B cell (primary cell): ENCODE data around the gene TSTD1. TPM values are rescaled to one million over a fixed set of nuclear protein-coding genes. Genes with fewer than 3 reads are reported as not detected.
A peak's percentile ranks its signal among the peaks of the same experiment; 100 is the strongest.
"Not testable (repeated sequence)": the region's sequence is repeated elsewhere in the genome, so short reads cannot be mapped to it uniquely, and the experiment has no call there.

ENCODE experiments used
- ATAC-seq: fragments of 200-7000 bp; cut with Tn5 transposase; one replicate; pipeline ENCODE4 v1.10.0; 2021; ENCODE audit warnings: low read depth, mild to moderate bottlenecking, moderate number of reproducible peaks, moderate library complexity
- CTCF ChIA-PET: fragments of 350-600 bp; sonication (Branson Sonifier 250); formaldehyde crosslinking; loops from one replicate; lab custom pipeline; 2021; ENCODE audit warnings: antibody characterized with exemption, inconsistent platforms; lab: Charles Lee
- POLR2A ChIA-PET: fragments of 350-600 bp; sonication (Branson Sonifier 250); formaldehyde crosslinking; loops from one replicate; lab custom pipeline; 2021; ENCODE audit warnings: antibody characterized with exemption; lab: Charles Lee
- DNase-seq: peaks from one replicate; pipeline ENCODE4 v3.0.0; 2013
- H2AFZ ChIP-seq: 2 replicates; pipeline ENCODE4 v1.6.1; 2012; ENCODE audit warnings: mild to moderate bottlenecking, low read depth, low read length; ENCODE audit not compliant: insufficient read depth, poor library complexity, severe bottlenecking
- H3K27ac ChIP-seq, 2 donors: 1 replicate in 1 of 2; 2 replicates in 1 of 2; pipeline ENCODE4 v1.5.1; 2012 to 2013; ENCODE audit warnings: low read length in 2 of 2, mild to moderate bottlenecking in 2 of 2, moderate library complexity in 1 of 2
- H3K27me3 ChIP-seq, 4 experiments: fragments of 200-600 bp in 1 of 4; sonication (generic) in 1 of 4; replicated peaks in 1 of 4; 1 replicate in 2 of 4; 2 replicates in 2 of 4; pipeline versions ENCODE4 v1.6.1 to v1.7.0; 2013 to 2016; ENCODE audit warnings: low read length in 3 of 4, mild to moderate bottlenecking in 2 of 4, mixed read lengths in 1 of 4, moderate library complexity in 1 of 4; ENCODE audit not compliant: insufficient read depth in 4 of 4, control insufficient read depth in 3 of 4; ENCODE audit errors: control extremely low read depth in 1 of 4
- H3K36me3 ChIP-seq, 2 experiments: replicated peaks in 1 of 2; 1 replicate in 1 of 2; 2 replicates in 1 of 2; pipeline versions ENCODE4 v1.6.1 to v1.7.1; 2013; ENCODE audit warnings: low read length in 1 of 2; ENCODE audit not compliant: insufficient read depth in 2 of 2, control insufficient read depth in 1 of 2; ENCODE audit errors: control extremely low read depth in 1 of 2, extremely low read depth in 1 of 2
- H3K4me1 ChIP-seq, 2 donors: fragments of 200-600 bp in 1 of 2; sonication (generic) in 1 of 2; 1 replicate in 1 of 2; 2 replicates in 1 of 2; pipeline versions ENCODE4 v1.5.1 to v1.6.1; 2013 to 2017; ENCODE audit warnings: low read length in 2 of 2; ENCODE audit not compliant: control insufficient read depth in 2 of 2, insufficient read depth in 2 of 2
- H3K4me2 ChIP-seq: replicated peaks from 2 replicates; pipeline ENCODE3; 2012; ENCODE audit warnings: mild to moderate bottlenecking, low read depth, low read length; ENCODE audit not compliant: poor library complexity, severe bottlenecking
- H3K4me3 ChIP-seq, 5 experiments: fragments of 200-600 bp in 1 of 5; sonication (generic) in 1 of 5; 1 replicate in 3 of 5; 2 replicates in 2 of 5; pipeline versions ENCODE4 v1.5.1 to v1.7.0; 2011 to 2016; ENCODE audit warnings: low read length in 4 of 5, mild to moderate bottlenecking in 4 of 5, low read depth in 2 of 5, control low read depth in 1 of 5, moderate library complexity in 1 of 5; ENCODE audit not compliant: insufficient read depth in 1 of 5; ENCODE audit errors: control extremely low read depth in 1 of 5, extremely low read depth in 1 of 5
- H3K79me2 ChIP-seq: fragments of 200-600 bp; sonication (generic); one replicate; pipeline ENCODE4 v1.6.0; 2016; ENCODE audit warnings: low read length; ENCODE audit not compliant: control insufficient read depth, insufficient read depth
- H3K9ac ChIP-seq: fragments of 200-600 bp; sonication (generic); 2 replicates; pipeline ENCODE4 v1.6.1; 2017; ENCODE audit warnings: mild to moderate bottlenecking, low read length, moderate library complexity
- H3K9me3 ChIP-seq, 3 donors: one replicate each; pipeline versions ENCODE4 v1.6.1 to v1.7.1; 2013; ENCODE audit warnings: low read length in 2 of 3; ENCODE audit not compliant: control insufficient read depth in 2 of 3, insufficient read depth in 1 of 3; ENCODE audit errors: control extremely low read depth in 1 of 3
- H4K20me1 ChIP-seq: 2 replicates; pipeline ENCODE4 v1.6.0; 2012; ENCODE audit warnings: mild to moderate bottlenecking, low read length; ENCODE audit not compliant: insufficient read depth, control insufficient read depth, poor library complexity, severe bottlenecking
- H3K27ac Mint-ChIP-seq: one replicate; pipeline ENCODE4 v1.8.0; 2021; ENCODE audit warnings: mixed read lengths
- H3K27me3 Mint-ChIP-seq: one replicate; pipeline ENCODE4 v1.8.0; 2021; ENCODE audit warnings: mixed read lengths
- H3K4me1 Mint-ChIP-seq: one replicate; pipeline ENCODE4 v1.8.0; 2021; ENCODE audit warnings: mixed read lengths
- H3K4me3 Mint-ChIP-seq: one replicate; pipeline ENCODE4 v1.8.0; 2021; ENCODE audit warnings: mixed read lengths
- H3K9me3 Mint-ChIP-seq: one replicate; pipeline ENCODE4 v1.8.0; 2022; ENCODE audit warnings: mixed read lengths; ENCODE audit not compliant: insufficient read depth
- CTCF ChIP-seq: fragments of 200-600 bp; IDR thresholded peaks from one replicate; pipeline ENCODE4 v1.8.0; 2022; ENCODE audit warnings: antibody characterized with exemption, mild to moderate bottlenecking
- EZH2 ChIP-seq: IDR thresholded peaks from 2 replicates; pipeline ENCODE4 v1.6.1; 2012; ENCODE audit warnings: borderline replicate concordance, low read depth, mild to moderate bottlenecking, moderate library complexity, low read length; ENCODE audit not compliant: insufficient read depth, poor library complexity, severe bottlenecking
- WGBS: methylation state at CpG from one replicate; pipeline ENCODE4 v1.1.5; 2013; ENCODE audit warnings: missing lambda C conversion rate; ENCODE audit not compliant: insufficient coverage; 5-methylcytosine and 5-hydroxymethylcytosine counted together
- intact Hi-C: fragments of 100-400 bp; cut with micrococcal nuclease; formaldehyde crosslinking; loops from one replicate; pipeline ENCODE4 v1.10.0; 2022
- polyA plus RNA-seq: library from polyadenylated mRNA; depleted of rRNA; stranded (reverse); fragments of >200 nt; gene quantifications from 2 replicates; pipeline ENCODE4 v1.2.3, GENCODE V29; 2012
- total RNA-seq, 2 donors: library from RNA; stranded (reverse); fragments of 120-200 nt in 1 of 2; gene quantifications; 1 replicate in 1 of 2; 2 replicates in 1 of 2; pipeline versions ENCODE4 v1.2.3 to v1.2.4, GENCODE V29; 2013 to 2022

TSTD1 gene
- total and polyA plus RNA-seq, 2 donors (not counting 1 experiment from before 2014, with no cell fraction given): 85.6 to 242 TPM

- H2AFZ ChIP-seq, H3K4me3 Mint-ChIP-seq, H3K9me3 Mint-ChIP-seq, H3K4me3 ChIP-seq, intact Hi-C loops, CTCF ChIA-PET, H3K36me3 ChIP-seq, H3K27ac ChIP-seq, H3K4me2 ChIP-seq, H3K9ac ChIP-seq, ATAC-seq, H4K20me1 ChIP-seq, H3K79me2 ChIP-seq, H3K27me3 Mint-ChIP-seq, H3K9me3 ChIP-seq, POLR2A ChIA-PET, DNase-seq, H3K27me3 ChIP-seq: not testable (repeated sequence)
- peaks cover 39 to 45% of the 10 kb centered on the region in 2 donors for H3K4me1 ChIP-seq
- 100% methylated on average over 1 of the region's 1 CpG for WGBS
- H3K27ac Mint-ChIP-seq: peak overlapping the region; percentile 5
- H3K4me1 Mint-ChIP-seq: peaks cover 45% of the 10 kb centered on the region
Measured at GRCh38 chr1:161016683-161017082, 22.1 kb downstream of the TSTD1 start.

- Histone ChIP-seq H3K4me3 (peak overlapping the region; percentile 20 to 65 (median 52)), H3K79me2 (peaks cover 15% of the 10 kb centered on the region), H2AFZ (peak overlapping the region; percentile 44), H3K9ac (peak overlapping the region; percentile 57), H3K36me3 (no peaks in the 10 kb centered on the region), H4K20me1 (no peaks in the 10 kb centered on the region), H3K27ac (peak overlapping the region; percentile 76 to 86), H3K4me2 (peak overlapping the region; percentile 76), H3K9me3 (no peaks in the 10 kb centered on the region), H3K4me1 (peaks cover 19 to 25% of the 10 kb centered on the region in 2 donors), H3K27me3 (no peaks in the 10 kb centered on the region)
- Mint-ChIP-seq H3K9me3 (no peaks in the 10 kb centered on the region), H3K4me3 (peak overlapping the region; percentile 89), H3K27ac (peak overlapping the region; percentile 99), H3K4me1 (peaks cover 22% of the 10 kb centered on the region), H3K27me3 (no peaks in the 10 kb centered on the region)
- ATAC-seq (peak; percentile 83), DNase-seq (peak; percentile 80)
- CTCF ChIA-PET: interaction anchor here (0.5 to 5.4 kb wide), 13 partner anchors 11 to 227 kb away, joined by 3 to 45 read pairs (median 3); partner anchors contain the start of genes ARHGAP30, TSTD1 and USF1
- TF ChIP-seq CTCF (no peak), EZH2 (no peak)
- intact Hi-C loops: loop anchor here (1.0 kb wide), 2 partner anchors 8 to 32 kb away; partner anchors contain the start of genes F11R and USF1
- POLR2A ChIA-PET: interaction anchor here (0.6 to 2.4 kb wide), 7 partner anchors 7 to 217 kb away, joined by 3 to 27 read pairs (median 4); partner anchors contain the start of genes F11R, LY9 and USF1
- WGBS: 2% methylated on average over 11 of the region's 15 CpGs
Measured at GRCh38 chr1:161013488-161014230, 25.1 kb downstream of the TSTD1 start.
